Lower lobe of right lung (tissue), 2 donors: ENCODE results near the gene PGLYRP3. TPM values are rescaled to one million over a fixed set of nuclear protein-coding genes. Genes with fewer than 3 reads are reported as not detected.

Experiments used
- ATAC-seq, 2 donors: fragments of 200-7000 bp; cut with Tn5 transposase; one replicate each; pipeline ENCODE4 v1.9.1; 2020 to 2022; ENCODE audit warnings: mild to moderate bottlenecking in 2 of 2, moderate library complexity in 2 of 2
- DNase-seq: peaks from one replicate; pipeline ENCODE4 v3.0.0-alpha.2; 2020
- H3K27ac ChIP-seq: fragments of 200-600 bp; one replicate; pipeline ENCODE4 v1.8.0; 2022
- H3K27me3 ChIP-seq: fragments of 200-600 bp; one replicate; pipeline ENCODE4 v1.8.0; 2022; ENCODE audit warnings: low read depth
- H3K36me3 ChIP-seq: fragments of 200-600 bp; one replicate; pipeline ENCODE4 v1.8.0; 2022; ENCODE audit warnings: mild to moderate bottlenecking
- H3K4me1 ChIP-seq: fragments of 200-600 bp; one replicate; pipeline ENCODE4 v1.8.0; 2022
- H3K4me3 ChIP-seq: fragments of 200-600 bp; one replicate; pipeline ENCODE4 v1.8.0; 2022; ENCODE audit warnings: mild to moderate bottlenecking
- H3K9me3 ChIP-seq: fragments of 200-600 bp; one replicate; pipeline ENCODE4 v1.8.0; 2022
- CTCF ChIP-seq: fragments of 200-600 bp; IDR thresholded peaks from one replicate; pipeline ENCODE4 v1.8.0; 2022; ENCODE audit warnings: antibody characterized with exemption, mild to moderate bottlenecking
- intact Hi-C: fragments of 100-400 bp; cut with DNase I; formaldehyde crosslinking; loops from one replicate; pipeline ENCODE4 v1.11.0; 2022
- total RNA-seq: library from RNA; stranded (reverse); fragmentation: NEBNext Ultra II Directional; extraction: Animal tissue kit (Norgen Biotek cat#: 25700); gene quantifications from one replicate; pipeline ENCODE4 v1.2.1, GENCODE V29; 2021
- donor health status: DM: no; HTN: yes; CAD: no; lungs with severe emphysema.

Gene PGLYRP3
- total RNA-seq, 1 donor from 2014 or later = not detected

DNA sequence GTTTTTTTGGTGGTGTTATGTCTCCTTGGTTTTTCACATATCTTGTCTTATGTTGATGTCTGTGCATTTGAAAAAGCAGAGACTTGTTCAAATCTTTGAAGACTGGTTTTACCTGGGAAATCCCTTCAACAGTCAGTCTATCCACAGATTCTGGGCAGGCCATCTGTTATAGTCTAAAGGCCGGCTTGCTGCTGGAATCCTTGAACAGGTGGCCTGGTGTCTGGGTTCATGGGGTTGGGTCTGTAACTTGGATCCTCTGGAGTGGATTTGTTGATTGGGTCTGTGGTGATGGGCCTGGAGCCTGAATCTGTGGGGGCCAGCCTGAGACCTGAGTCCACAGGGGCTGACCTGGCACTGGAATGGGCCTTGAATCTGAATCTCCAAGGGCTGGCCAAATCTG lies 41.0 kb downstream of the PGLYRP3 start:
- intact Hi-C loops = no loop called here
- DNase-seq (no peak), ATAC-seq (no peak)
- Histone ChIP-seq H3K4me1 (no peaks in the 10 kb centered on the region), H3K27ac (no peak overlapping the region), H3K4me3 (no peak overlapping the region), H3K9me3 (no peaks in the 10 kb centered on the region), H3K36me3 (no peaks in the 10 kb centered on the region), H3K27me3 (peaks cover 16% of the 10 kb centered on the region)
- no peak for TF ChIP-seq CTCF

- intact Hi-C loops = no loop called here
- no peak overlapping the region for H3K27ac ChIP-seq
- DNase-seq (no peak), ATAC-seq (no peak)
- peaks cover 11% of the 10 kb centered on the region for H3K4me1 ChIP-seq
- TF ChIP-seq CTCF = no peak
- no peaks in the 10 kb centered on the region for H3K9me3 ChIP-seq
- peaks cover 56% of the 10 kb centered on the region for H3K27me3 ChIP-seq
- H3K4me3 ChIP-seq = no peak overlapping the region
- H3K36me3 ChIP-seq = no peaks in the 10 kb centered on the region
These were observed 47.3 kb downstream of the PGLYRP3 start for GRCh38 chr1:153265457-153265856.

- H3K27me3 ChIP-seq = peaks cover 60% of the 10 kb centered on the region
- H3K4me3 ChIP-seq = no peak overlapping the region
- ATAC-seq = no peak
- DNase-seq = no peak
- peaks cover 11% of the 10 kb centered on the region for H3K4me1 ChIP-seq
- intact Hi-C loops = no loop called here
- no peaks in the 10 kb centered on the region for H3K36me3 ChIP-seq
- no peak overlapping the region for H3K27ac ChIP-seq
- no peaks in the 10 kb centered on the region for H3K9me3 ChIP-seq
- TF ChIP-seq CTCF = no peak
These were observed 50.1 kb downstream of the PGLYRP3 start for GRCh38 chr1:153262462-153263157.

DNA sequence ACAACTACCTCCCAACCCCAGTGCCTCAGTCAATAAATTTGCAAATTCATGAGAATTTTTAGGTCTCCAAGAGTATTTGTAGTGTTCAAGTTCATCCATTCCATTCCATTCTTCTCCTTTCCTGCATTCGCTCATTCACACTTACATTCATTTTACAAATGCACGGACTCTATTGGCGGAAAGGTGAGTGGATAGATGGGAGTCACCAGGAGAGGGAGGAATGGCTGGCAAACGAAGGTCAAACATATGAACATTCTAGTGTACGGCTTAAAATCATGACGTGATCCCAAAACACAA lies 50.7 kb downstream of the PGLYRP3 start:
- Histone ChIP-seq H3K27ac (no peak overlapping the region), H3K4me3 (peak overlapping the region; percentile 51), H3K36me3 (no peaks in the 10 kb centered on the region), H3K9me3 (no peaks in the 10 kb centered on the region), H3K4me1 (peaks cover 11% of the 10 kb centered on the region), H3K27me3 (peaks cover 60% of the 10 kb centered on the region)
- DNase-seq = no peak
- intact Hi-C loops = no loop called here
- no peak for ATAC-seq
- TF ChIP-seq CTCF = no peak

DNA sequence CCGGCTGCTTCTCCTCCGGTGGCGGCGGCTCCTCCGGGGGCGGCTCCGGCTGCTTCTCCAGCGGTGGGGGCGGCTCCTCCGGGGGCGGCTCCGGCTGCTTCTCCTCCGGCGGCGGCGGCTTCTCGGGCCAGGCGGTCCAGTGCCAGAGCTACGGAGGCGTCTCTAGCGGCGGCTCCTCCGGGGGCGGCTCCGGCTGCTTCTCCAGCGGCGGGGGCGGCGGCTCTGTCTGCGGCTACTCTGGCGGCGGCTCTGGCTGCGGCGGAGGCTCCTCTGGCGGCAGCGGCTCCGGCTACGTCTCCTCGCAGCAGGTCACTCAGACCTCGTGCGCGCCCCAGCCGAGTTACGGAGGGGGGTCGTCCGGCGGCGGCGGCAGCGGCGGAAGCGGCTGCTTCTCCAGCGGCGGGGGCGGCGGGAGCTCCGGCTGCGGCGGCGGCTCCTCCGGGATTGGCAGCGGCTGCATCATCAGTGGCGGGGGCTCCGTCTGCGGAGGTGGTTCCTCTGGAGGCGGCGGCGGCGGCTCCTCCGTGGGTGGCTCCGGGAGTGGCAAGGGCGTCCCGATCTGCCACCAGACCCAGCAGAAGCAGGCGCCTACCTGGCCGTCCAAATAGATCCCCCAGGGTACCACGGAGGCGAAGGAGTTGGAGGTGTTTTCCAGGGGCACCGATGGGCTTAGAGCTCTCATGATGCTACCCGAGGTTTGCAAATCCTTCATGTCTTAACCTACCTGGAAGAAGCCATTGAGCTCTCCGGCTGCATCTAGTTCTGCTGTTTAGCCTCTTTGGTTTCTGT lies 51.3 kb downstream of the PGLYRP3 start:
- intact Hi-C loops = no loop called here
- no peaks in the 10 kb centered on the region for H3K36me3 ChIP-seq
- H3K4me3 ChIP-seq = peak overlapping the region; percentile 51
- ATAC-seq (peak; percentile 68), DNase-seq (peak; percentile 61)
- no peak overlapping the region for H3K27ac ChIP-seq
- H3K4me1 ChIP-seq = peaks cover 11% of the 10 kb centered on the region
- no peaks in the 10 kb centered on the region for H3K9me3 ChIP-seq
- H3K27me3 ChIP-seq = peaks cover 60% of the 10 kb centered on the region
- TF ChIP-seq CTCF = no peak
